IMR-90 (cell line): ENCODE results near the gene CHTF8. TPM values are rescaled to one million over a fixed set of nuclear protein-coding genes. Genes with fewer than 3 reads are reported as not detected.

Source experiments
- ATAC-seq: fragments of 200-7000 bp; cut with Tn5 transposase; 2 replicates; pipeline ENCODE4 v1.9.1; 2020; ENCODE audit warnings: low read depth, mild to moderate bottlenecking, moderate library complexity
- BruUV-seq: library from RNA; stranded (reverse); fragments of 400-500 nt; replicated peaks from 2 replicates; lab custom pipeline; 2021; lab: Mats Ljungman, UMichigan
- CTCF ChIA-PET: fragments of 300-600 bp; formaldehyde crosslinking; extraction: SDS; loops from one replicate; lab custom pipeline; 2021; ENCODE audit warnings: antibody characterized with exemption; lab: Yijun Ruan, JAX
- POLR2A ChIA-PET: fragments of 300-600 bp; sonication (Branson Sonifier 250); formaldehyde crosslinking; loops from one replicate; lab custom pipeline; 2022; ENCODE audit warnings: antibody characterized with exemption; ENCODE audit not compliant: unreplicated experiment; lab: Charles Lee
- DNase-seq: peaks from one replicate; pipeline ENCODE4 v3.0.0; 2013
- H2AFZ ChIP-seq: replicated peaks from 2 replicates; pipeline ENCODE3; 2013; ENCODE audit warnings: low read length, mild to moderate bottlenecking; ENCODE audit not compliant: poor library complexity
- H2AK5ac ChIP-seq: 2 replicates; pipeline ENCODE4 v1.6.1; 2013; ENCODE audit warnings: low read depth, low read length, inconsistent platforms
- H2AK9ac ChIP-seq: replicated peaks from 2 replicates; pipeline ENCODE3; 2013; ENCODE audit warnings: mild to moderate bottlenecking, low read depth, low read length, moderate library complexity; ENCODE audit not compliant: poor library complexity
- H2BK120ac ChIP-seq: 2 replicates; pipeline ENCODE4 v1.6.1; 2013; ENCODE audit warnings: low read depth, low read length, inconsistent platforms
- H2BK15ac ChIP-seq: 3 replicates; pipeline ENCODE4 v1.6.1; 2013; ENCODE audit warnings: low read depth, low read length, inconsistent platforms
- H2BK20ac ChIP-seq: 2 replicates; pipeline ENCODE4 v1.6.1; 2013; ENCODE audit warnings: low read depth, mild to moderate bottlenecking, inconsistent platforms, low read length, moderate library complexity
- H2BK5ac ChIP-seq: 2 replicates; pipeline ENCODE4 v1.6.1; 2013; ENCODE audit warnings: mild to moderate bottlenecking, low read depth, low read length, inconsistent platforms; ENCODE audit not compliant: poor library complexity, severe bottlenecking
- H3K14ac ChIP-seq: replicated peaks from 2 replicates; pipeline ENCODE4 v1.6.1; 2013; ENCODE audit warnings: low read depth, low read length, inconsistent platforms
- H3K18ac ChIP-seq: 2 replicates; pipeline ENCODE4 v1.6.1; 2013; ENCODE audit warnings: low read depth, low read length, control low read depth
- H3K23ac ChIP-seq: 2 replicates; pipeline ENCODE4 v1.6.1; 2013; ENCODE audit warnings: low read depth, low read length, inconsistent platforms
- H3K27ac ChIP-seq: 2 replicates; pipeline ENCODE4 v1.5.1; 2013; ENCODE audit warnings: mild to moderate bottlenecking, control low read depth, low read length; ENCODE audit not compliant: insufficient read depth
- H3K27me3 ChIP-seq: 2 replicates; pipeline ENCODE4 v1.6.1; 2013; ENCODE audit warnings: low read length; ENCODE audit not compliant: control insufficient read depth, insufficient read depth
- H3K36me3 ChIP-seq: 2 replicates; pipeline ENCODE4 v1.6.1; 2013; ENCODE audit warnings: low read length, mixed read lengths; ENCODE audit not compliant: control insufficient read depth, insufficient read depth
- H3K4ac ChIP-seq: 2 replicates; pipeline ENCODE4 v1.6.1; 2013; ENCODE audit warnings: low read depth, low read length, inconsistent platforms
- H3K4me1 ChIP-seq: 2 replicates; pipeline ENCODE4 v1.6.1; 2013; ENCODE audit warnings: low read length, mixed read lengths; ENCODE audit not compliant: control insufficient read depth, insufficient read depth
- H3K4me2 ChIP-seq: 2 replicates; pipeline ENCODE4 v1.6.1; 2013; ENCODE audit warnings: low read depth, mild to moderate bottlenecking, control low read depth, low read length, moderate library complexity
- H3K4me3 ChIP-seq: 2 replicates; pipeline ENCODE4 v1.5.1; 2013; ENCODE audit warnings: low read depth, mild to moderate bottlenecking, control low read depth, low read length, moderate library complexity; ENCODE audit not compliant: insufficient read depth
- H3K56ac ChIP-seq: 2 replicates; pipeline ENCODE4 v1.6.1; 2013; ENCODE audit warnings: low read length, inconsistent platforms; ENCODE audit not compliant: insufficient read depth; ENCODE audit errors: extremely low read depth
- H3K79me1 ChIP-seq, 2 experiments: 2 replicates each; pipeline ENCODE4 v1.6.1; 2013; ENCODE audit warnings: low read length in 2 of 2, inconsistent platforms in 1 of 2, low read depth in 1 of 2
- H3K9ac ChIP-seq: 2 replicates; pipeline ENCODE4 v1.6.1; 2013; ENCODE audit warnings: low read depth, low read length, control low read depth
- H3K9me1 ChIP-seq: 2 replicates; pipeline ENCODE4 v1.6.1; 2013; ENCODE audit warnings: low read length, inconsistent platforms; ENCODE audit not compliant: insufficient read depth
- H3K9me3 ChIP-seq: 2 replicates; pipeline ENCODE4 v1.6.1; 2013; ENCODE audit warnings: low read length; ENCODE audit not compliant: control insufficient read depth, insufficient read depth
- H4K20me1 ChIP-seq: 2 replicates; pipeline ENCODE4 v1.6.1; 2013; ENCODE audit warnings: low read length, inconsistent platforms; ENCODE audit not compliant: insufficient read depth
- H4K5ac ChIP-seq: 2 replicates; pipeline ENCODE4 v1.6.1; 2013; ENCODE audit warnings: mild to moderate bottlenecking, low read depth, low read length, control low read depth
- H4K8ac ChIP-seq, 2 experiments: 2 replicates each; pipeline ENCODE4 v1.6.1; 2013; ENCODE audit warnings: low read depth in 2 of 2, low read length in 2 of 2, control low read depth in 1 of 2, inconsistent platforms in 1 of 2
- H4K91ac ChIP-seq: 2 replicates; pipeline ENCODE4 v1.6.1; 2013; ENCODE audit warnings: low read depth, low read length, inconsistent platforms; ENCODE audit not compliant: insufficient read depth
- CEBPB ChIP-seq: IDR thresholded peaks from 2 replicates; pipeline ENCODE4 v1.6.1; 2012; ENCODE audit warnings: low read depth, low read length, improper control_type of control experiment
- CHD1 ChIP-seq: IDR thresholded peaks from 2 replicates; pipeline ENCODE4 v1.6.1; 2012; ENCODE audit warnings: low read depth, low read length, improper control_type of control experiment
- WGBS, 2 experiments: methylation state at CpG; one replicate each; pipeline versions ENCODE4 v1.1.5 to v1.1.7; 2013; ENCODE audit warnings: missing lambda C conversion rate in 2 of 2; ENCODE audit not compliant: insufficient read length in 1 of 2; ENCODE audit errors: extremely low coverage in 2 of 2; 5-methylcytosine and 5-hydroxymethylcytosine counted together
- dilution Hi-C: fragments of 300-500 bp; cut with HindIII; formaldehyde crosslinking; loops from one replicate; pipeline ENCODE4 v1.14.3; 2018; ENCODE audit warnings: low sequenced_read_pairs; ENCODE audit not compliant: unreplicated experiment
- in situ Hi-C: fragments of 300-500 bp; cut with MboI; formaldehyde crosslinking; loops from 3 replicates; pipeline ENCODE4 v1.14.3; 2019; ENCODE audit warnings: low sequenced_read_pairs, inconsistent platforms, mixed read lengths
- intact Hi-C: fragments of 100-400 bp; cut with micrococcal nuclease; formaldehyde crosslinking; loops from 2 replicates; pipeline ENCODE4 v1.10.0; 2022
- polyA plus RNA-seq, 3 experiments: library from polyadenylated mRNA; depleted of rRNA; stranded (reverse); fragments of >200 nt; gene quantifications; 2 replicates each; pipeline ENCODE4 v1.2.3, GENCODE V29; 2012; ENCODE audit warnings: low replicate concordance in 1 of 3
- total RNA-seq: library from RNA; depleted of rRNA; stranded (reverse); fragments of >200 nt; gene quantifications from 2 replicates; pipeline ENCODE4 v1.2.3, GENCODE V29; 2012

Gene CHTF8
- total and polyA plus RNA-seq, 2 of the 4 experiments (the other 2 are of a cell fraction): 47.1 to 122 TPM

DNA sequence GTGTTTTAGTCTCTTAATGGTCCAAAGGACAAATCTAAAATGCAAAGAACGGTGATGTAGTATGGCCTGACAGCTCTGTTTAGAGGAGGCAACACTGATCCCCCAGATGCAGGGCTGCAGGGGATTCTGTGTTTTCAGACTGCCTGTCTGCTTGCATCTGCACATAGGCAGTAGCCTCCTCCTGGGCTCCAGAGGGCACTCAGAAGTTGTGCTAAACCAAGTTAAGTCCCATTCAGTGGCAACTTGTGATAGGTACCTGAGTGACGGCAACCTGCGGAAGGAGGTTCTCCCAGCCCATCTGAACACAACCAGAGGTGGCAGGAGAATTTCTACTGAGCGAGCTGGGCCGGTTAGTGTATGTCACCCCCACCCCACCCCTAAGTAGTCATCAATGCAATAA, 17.0 kb downstream of the CHTF8 start:
- H3K4me2 ChIP-seq: no peak overlapping the region
- peaks cover 11% of the 10 kb centered on the region for H3K9me1 ChIP-seq
- WGBS, 2 experiments: no CpG with 5 or more reads among the region's 5 CpGs
- H3K14ac ChIP-seq: no peak overlapping the region
- H4K8ac ChIP-seq: no peak overlapping the region
- H3K9me3 ChIP-seq: no peaks in the 10 kb centered on the region
- no peaks in the 10 kb centered on the region for H3K27me3 ChIP-seq
- H2AK5ac ChIP-seq: no peak overlapping the region
- H3K27ac ChIP-seq: no peak overlapping the region
- dilution Hi-C loops: no loop called here
- H3K36me3 ChIP-seq: peaks cover 54% of the 10 kb centered on the region
- no peak overlapping the region for H2BK120ac ChIP-seq
- H4K91ac ChIP-seq: no peak overlapping the region
- no peak overlapping the region for H3K4ac ChIP-seq
- ATAC-seq (no peak), DNase-seq (no peak)
- no peak overlapping the region for H3K4me3 ChIP-seq
- no peaks in the 10 kb centered on the region for H3K4me1 ChIP-seq
- ChIA-PET CTCF (interaction anchor here (0.6 kb wide), 1 partner anchor 51 kb away, joined by 3 read pairs; no protein-coding TSS in a partner anchor), POLR2A (no interaction called here)
- H2BK5ac ChIP-seq: no peak overlapping the region
- in situ Hi-C loops: loop anchor here (5.0 to 10.0 kb wide), 3 partner anchors 141 to 411 kb away; no protein-coding TSS in a partner anchor
- H2AK9ac ChIP-seq: no peak overlapping the region
- H4K5ac ChIP-seq: no peak overlapping the region
- TF ChIP-seq CHD1: no peak
- no peak for TF ChIP-seq CEBPB
- no peak overlapping the region for H2BK15ac ChIP-seq
- H2AFZ ChIP-seq: no peak overlapping the region
- intact Hi-C loops: no loop called here
- no peak overlapping the region for H3K18ac ChIP-seq
- no TSS peak for BruUV-seq
- H3K23ac ChIP-seq: no peak overlapping the region
- H2BK20ac ChIP-seq: no peak overlapping the region
- peaks cover 23% of the 10 kb centered on the region for H4K20me1 ChIP-seq
- peaks cover 25 to 62% of the 10 kb centered on the region in 2 experiments for H3K79me1 ChIP-seq
- no peak overlapping the region for H3K9ac ChIP-seq
- no peak overlapping the region for H3K56ac ChIP-seq
